MCF 10A (cell line): ENCODE measurements around the gene TNFSF9. TPM values are rescaled to one million over a fixed set of nuclear protein-coding genes. Genes with fewer than 3 reads are reported as not detected.

ENCODE experiments used
- BruUV-seq: library from RNA; stranded (reverse); fragments of 400-500 nt; replicated peaks from 2 replicates; lab custom pipeline; 2021; lab: Mats Ljungman, UMichigan
- CTCF ChIA-PET: fragments of 300-600 bp; sonication (Branson Sonifier 250); formaldehyde crosslinking; extraction: SDS; loops from one replicate; lab custom pipeline; 2021; ENCODE audit warnings: antibody characterized with exemption, inconsistent platforms; lab: Yijun Ruan, JAX
- POLR2A ChIA-PET: fragments of 300-600, 350-650 bp; sonication (Branson Sonifier 250); formaldehyde crosslinking; extraction: SDS; loops from one replicate; lab custom pipeline; 2020; ENCODE audit warnings: antibody characterized with exemption, inconsistent platforms; lab: Yijun Ruan, JAX
- DNase-seq: peaks from one replicate; pipeline ENCODE4 v3.0.0-alpha.2; 2018; ENCODE audit not compliant: unreplicated experiment
- H3K27ac Mint-ChIP-seq: one replicate; pipeline ENCODE4 v1.8.0; 2022; ENCODE audit warnings: mild to moderate bottlenecking, low read depth, mixed read lengths; ENCODE audit not compliant: unreplicated experiment
- H3K27me3 Mint-ChIP-seq: one replicate; pipeline ENCODE4 v1.8.0; 2022; ENCODE audit warnings: mixed read lengths; ENCODE audit not compliant: insufficient read depth, unreplicated experiment
- H3K36me3 Mint-ChIP-seq: one replicate; pipeline ENCODE4 v1.8.0; 2022; ENCODE audit warnings: mild to moderate bottlenecking, moderate library complexity, mixed read lengths; ENCODE audit not compliant: insufficient read depth, unreplicated experiment
- H3K4me1 Mint-ChIP-seq: one replicate; pipeline ENCODE4 v1.8.0; 2022; ENCODE audit warnings: mixed read lengths; ENCODE audit not compliant: insufficient read depth, unreplicated experiment
- H3K4me3 Mint-ChIP-seq: one replicate; pipeline ENCODE4 v1.8.0; 2022; ENCODE audit warnings: mild to moderate bottlenecking, moderate library complexity, mixed read lengths; ENCODE audit not compliant: unreplicated experiment
- H3K9me3 Mint-ChIP-seq: one replicate; pipeline ENCODE4 v1.8.0; 2022; ENCODE audit warnings: mixed read lengths; ENCODE audit not compliant: unreplicated experiment
- CTCF ChIP-seq: fragments of 200-600 bp; IDR thresholded peaks from one replicate; pipeline ENCODE4 v1.8.0; 2022; ENCODE audit warnings: antibody characterized with exemption, mild to moderate bottlenecking; ENCODE audit not compliant: unreplicated experiment
- intact Hi-C: fragments of 100-400 bp; cut with micrococcal nuclease; formaldehyde crosslinking; loops from 2 replicates; pipeline ENCODE4 v1.14.1; 2022
- total RNA-seq: library from RNA; stranded (reverse); gene quantifications from 2 replicates; pipeline ENCODE4 v1.2.3, GENCODE V29; 2022

The TNFSF9 gene
- total RNA-seq, 1 experiment from 2014 or later, result 6.2 TPM

- no TSS peak for BruUV-seq
- Mint-ChIP-seq H3K36me3 (no peaks in the 10 kb centered on the region), H3K9me3 (no peaks in the 10 kb centered on the region), H3K4me1 (peaks cover 17% of the 10 kb centered on the region), H3K4me3 (peak overlapping the region; percentile 83), H3K27me3 (no peaks in the 10 kb centered on the region), H3K27ac (peak overlapping the region; percentile 67)
- ChIA-PET POLR2A (interaction anchor here (0.7 to 2.5 kb wide), 15 partner anchors 15 to 1649 kb away, joined by 3 to 25 read pairs (median 3); partner anchors contain the start of genes ALKBH7 and TNFSF9), CTCF (interaction anchor here (0.6 to 7.4 kb wide), 21 partner anchors 8 to 454 kb away, joined by 3 to 80 read pairs (median 3); no protein-coding TSS in a partner anchor)
- TF ChIP-seq CTCF, result no peak
- peak; percentile 95 for DNase-seq
- intact Hi-C loops, result loop anchor here (1.0 to 5.0 kb wide), 3 partner anchors 46 to 220 kb away; no protein-coding TSS in a partner anchor
Measured at GRCh38 chr19:6516018-6516658, 14.7 kb upstream of the TNFSF9 start.

- H3K27me3 Mint-ChIP-seq, result no peaks in the 10 kb centered on the region
- H3K9me3 Mint-ChIP-seq, result no peaks in the 10 kb centered on the region
- ChIA-PET POLR2A (interaction anchor here (0.7 to 2.5 kb wide), 15 partner anchors 15 to 1650 kb away, joined by 3 to 25 read pairs (median 3); partner anchors contain the start of genes ALKBH7 and TNFSF9), CTCF (interaction anchor here (0.6 to 7.4 kb wide), 22 partner anchors 9 to 454 kb away, joined by 3 to 80 read pairs (median 3); no protein-coding TSS in a partner anchor)
- peak overlapping the region; percentile 83 for H3K4me3 Mint-ChIP-seq
- intact Hi-C loops, result loop anchor here (1.0 to 5.0 kb wide), 5 partner anchors 46 to 347 kb away; no protein-coding TSS in a partner anchor
- peak overlapping the region; percentile 67 for H3K27ac Mint-ChIP-seq
- no peaks in the 10 kb centered on the region for H3K36me3 Mint-ChIP-seq
- BruUV-seq, result no TSS peak
- peak; percentile 93 for DNase-seq
- peak; percentile 94 for TF ChIP-seq CTCF
- H3K4me1 Mint-ChIP-seq, result peaks cover 18% of the 10 kb centered on the region
Measured at GRCh38 chr19:6516659-6517291, 14.1 kb upstream of the TNFSF9 start.

GRCh38 chr19:6518145-6518911, 12.5 kb upstream of the TNFSF9 start:
- Mint-ChIP-seq H3K9me3 (no peaks in the 10 kb centered on the region), H3K4me1 (peaks cover 22% of the 10 kb centered on the region), H3K27me3 (no peaks in the 10 kb centered on the region), H3K27ac (no peak overlapping the region), H3K4me3 (no peak overlapping the region), H3K36me3 (no peaks in the 10 kb centered on the region)
- intact Hi-C loops, result loop anchor here (5.0 kb wide), 1 partner anchor 44 kb away; no protein-coding TSS in a partner anchor
- CTCF ChIA-PET, result interaction anchor here (0.5 to 7.4 kb wide), 10 partner anchors 8 to 345 kb away, joined by 3 to 80 read pairs (median 3); no protein-coding TSS in a partner anchor
- no peak for TF ChIP-seq CTCF
- POLR2A ChIA-PET, result interaction anchor here (0.6 to 2.5 kb wide), 6 partner anchors 12 to 226 kb away, joined by 3 to 25 read pairs (median 4); partner anchors contain the start of gene TNFSF9
- no peak for DNase-seq
- BruUV-seq, result no TSS peak
